Measurements from ENCODE around the gene TBC1D16.

Gene TBC1D16

DNA sequence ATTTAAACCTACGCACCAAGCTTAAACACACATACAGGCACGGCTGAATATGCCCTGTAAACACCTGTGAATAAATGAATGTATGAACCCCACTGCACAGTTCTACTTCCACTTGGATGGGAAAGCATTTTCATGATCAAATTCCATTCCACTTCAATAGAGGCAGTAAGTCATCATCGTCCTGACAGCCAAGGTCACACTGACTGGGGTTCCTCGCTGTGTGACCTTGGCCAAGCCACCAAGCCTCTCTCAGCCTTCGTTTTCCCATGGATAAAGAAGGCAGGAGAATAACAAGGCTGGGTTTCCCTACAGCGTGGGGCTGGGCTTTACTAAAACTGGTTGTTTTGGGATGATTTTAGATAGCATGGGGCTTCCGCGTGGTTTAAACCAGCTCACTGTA is 82.8 kb downstream of the TBC1D16 start:
- no peak for DNase-seq (ENCODE audit: low read depth in 2 of 2, low spot score in 1 of 2)

DNA sequence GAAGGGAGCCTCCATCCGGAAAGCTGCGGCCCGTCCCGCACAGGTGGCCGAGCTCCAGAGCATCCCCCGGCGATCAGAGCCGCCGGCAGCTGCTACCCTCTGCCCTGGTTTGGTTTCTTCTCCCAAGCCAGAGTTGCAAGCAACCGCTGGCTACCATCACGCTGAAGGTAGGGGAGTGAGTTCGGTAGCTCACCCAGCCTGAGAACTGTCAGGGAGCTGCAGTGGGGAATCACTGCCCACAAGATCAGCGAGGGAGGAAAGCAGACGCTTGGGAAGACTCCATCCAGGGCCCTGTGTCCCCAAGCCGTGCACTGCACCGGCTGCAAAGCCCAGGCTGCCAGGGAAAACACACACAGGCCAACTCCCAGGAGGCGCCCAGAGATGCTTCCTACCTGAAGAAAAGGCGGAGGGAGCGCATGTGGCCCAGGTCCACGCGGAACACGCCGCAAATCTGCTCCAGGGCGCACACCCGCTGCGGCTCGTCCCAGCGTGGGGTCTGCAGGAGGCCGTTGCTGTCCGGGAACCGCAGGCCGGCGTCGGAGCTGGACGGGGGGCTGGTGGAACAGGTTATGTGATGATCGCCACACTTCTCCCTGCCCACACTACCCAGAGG is 83.3 kb downstream of the TBC1D16 start:
- no peak for DNase-seq (ENCODE audit: low read depth in 2 of 2, low spot score in 1 of 2)

DNA sequence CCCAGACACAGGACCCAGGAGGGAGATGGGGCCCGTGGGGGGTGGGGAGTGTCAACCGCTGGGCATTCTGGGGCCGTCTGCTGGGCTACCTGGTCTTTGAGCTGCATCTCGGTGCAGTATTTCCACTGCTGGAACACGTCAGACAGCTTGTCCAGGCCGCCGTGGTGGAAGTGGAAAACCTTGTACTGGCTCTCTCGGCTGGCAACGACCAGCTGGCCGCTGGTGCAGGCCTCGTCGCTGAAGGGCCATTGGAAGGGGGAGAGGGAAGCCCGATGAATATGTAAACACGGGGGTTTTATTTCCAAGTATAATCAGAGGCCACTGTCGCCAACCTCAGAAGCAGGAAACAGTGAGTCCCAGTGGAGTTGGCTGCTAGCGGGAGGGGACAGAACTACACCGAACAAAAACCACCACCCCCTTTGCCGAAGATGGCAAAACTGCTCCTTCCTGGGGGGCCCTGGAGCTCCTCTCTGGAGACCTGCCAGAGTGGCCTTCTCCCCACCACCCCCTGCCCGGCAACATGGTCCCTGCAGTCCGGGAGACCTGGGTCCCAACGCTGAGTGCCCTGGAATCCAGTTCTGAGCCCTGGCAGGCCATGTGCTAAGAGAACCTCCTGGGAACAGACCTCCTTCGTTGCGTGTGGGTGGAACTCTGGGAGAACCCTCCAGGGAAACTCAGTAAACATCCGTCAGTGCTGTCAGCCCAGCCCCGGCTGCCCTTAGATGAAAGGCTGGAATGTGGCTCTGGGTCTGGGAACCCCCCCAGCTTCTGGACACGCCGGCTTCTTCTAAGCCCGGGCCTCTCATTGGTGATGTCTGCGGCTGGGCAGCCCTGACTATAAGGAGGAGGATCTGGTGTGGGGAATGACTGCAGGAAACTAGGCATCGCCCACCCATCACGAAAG is 84.1 kb downstream of the TBC1D16 start:
- DNase-seq (ENCODE audit: low read depth in 2 of 2, low spot score in 1 of 2): no peak

DNA sequence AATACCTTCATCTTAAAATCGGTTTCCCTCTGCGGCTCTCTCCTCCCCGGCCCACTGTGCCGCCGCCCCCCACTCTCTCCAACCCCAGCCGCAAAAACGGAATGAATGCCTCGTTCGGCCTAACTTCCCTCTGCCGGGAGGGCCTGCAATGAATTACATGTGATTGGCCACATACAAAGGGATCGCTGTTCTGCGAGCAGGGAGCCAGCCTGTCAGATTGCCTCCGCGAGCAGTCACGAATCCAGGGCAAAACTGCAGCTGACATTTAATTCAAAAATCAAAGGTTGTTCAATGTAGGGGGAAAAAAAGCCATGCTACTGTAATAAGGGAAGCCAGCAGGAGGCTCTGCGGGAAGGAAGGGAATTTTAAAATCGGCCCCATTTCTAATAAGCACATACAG is 84.9 kb downstream of the TBC1D16 start:
- no peak for DNase-seq (ENCODE audit: low read depth in 2 of 2, low spot score in 1 of 2)

DNA sequence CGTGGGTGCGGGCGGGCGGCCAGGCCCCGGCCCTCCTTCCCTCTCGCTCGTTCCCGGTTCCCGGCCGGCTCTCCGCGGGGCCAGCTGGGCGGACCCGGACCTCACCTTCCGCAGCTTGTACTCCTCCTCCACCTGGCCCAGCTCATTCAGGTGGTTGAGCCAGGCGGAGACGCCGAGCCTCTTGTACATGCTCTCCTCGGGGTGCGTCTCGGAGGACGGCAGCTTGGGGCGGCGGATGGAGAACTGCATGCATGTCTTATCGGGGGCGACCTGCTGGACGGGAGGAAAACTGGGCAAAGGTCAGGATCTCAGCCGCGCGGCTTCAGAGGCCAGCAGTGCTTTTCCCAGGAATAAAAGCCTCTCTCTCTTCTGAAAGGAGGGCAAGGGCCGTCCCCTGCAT is 85.4 kb downstream of the TBC1D16 start:
- no peak for DNase-seq (ENCODE audit: low read depth in 2 of 2, low spot score in 1 of 2)

DNA sequence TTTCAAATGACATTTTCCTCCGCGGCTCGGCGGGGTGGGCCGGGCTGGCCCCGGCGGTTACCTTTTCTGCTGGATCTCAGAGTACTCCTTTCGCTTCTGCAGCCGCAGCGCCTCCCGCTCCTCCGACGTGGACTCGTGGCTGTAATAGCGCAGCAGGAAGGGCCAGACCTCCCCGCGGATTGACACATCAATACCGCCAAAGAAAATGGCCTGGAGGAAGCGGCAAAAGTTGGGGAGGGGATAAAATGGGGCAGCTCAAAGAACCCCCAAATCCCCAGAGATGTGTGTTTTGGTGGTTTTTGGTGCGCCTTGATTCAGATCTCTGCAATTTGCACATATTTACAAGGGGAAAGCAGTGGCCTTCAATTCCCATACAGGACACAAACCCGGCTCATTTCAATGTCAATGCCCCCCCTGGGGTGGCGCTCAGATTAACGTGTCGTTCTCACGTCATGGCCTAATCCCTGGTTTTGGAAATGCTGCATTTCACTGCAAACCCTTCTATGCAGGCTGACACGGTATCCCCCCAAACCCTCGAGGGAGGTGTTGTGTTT is 85.9 kb downstream of the TBC1D16 start:
- DNase-seq (ENCODE audit: low read depth in 2 of 2, low spot score in 1 of 2): no peak

DNA sequence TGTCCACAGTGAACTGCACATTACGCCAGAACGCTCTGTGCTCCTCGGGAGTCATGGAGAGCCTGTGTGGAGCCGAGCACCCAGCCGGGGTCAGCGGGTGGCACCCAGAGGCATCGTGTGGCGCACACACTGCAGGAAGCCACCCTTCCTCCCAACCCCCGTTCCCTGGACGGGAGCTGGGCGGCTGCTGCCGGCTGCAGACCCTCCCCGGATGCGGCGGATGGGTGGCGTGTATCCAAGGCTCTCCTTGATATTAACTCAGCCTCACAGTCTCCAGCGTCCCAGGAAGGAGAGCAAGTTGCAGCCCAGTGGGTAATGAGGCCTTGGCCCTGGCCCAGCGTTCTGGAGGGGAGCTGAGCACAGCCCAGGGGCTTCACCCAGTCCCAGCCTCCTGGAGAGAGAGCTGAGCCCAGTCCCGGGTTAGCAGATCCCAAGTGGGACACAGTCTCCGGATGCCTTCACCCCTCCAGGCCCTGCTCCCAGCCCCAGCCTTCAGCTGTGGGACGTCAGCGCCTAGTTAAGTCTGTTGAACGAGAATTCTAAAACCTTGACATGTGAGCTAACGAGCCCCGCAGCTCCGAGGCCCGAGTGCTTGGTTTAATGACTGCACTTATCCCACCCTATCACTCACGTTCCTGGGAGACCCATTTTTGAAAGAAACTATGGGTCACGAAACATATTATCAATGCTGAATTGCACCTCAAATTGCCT is 86.6 kb downstream of the TBC1D16 start:
- DNase-seq (ENCODE audit: low read depth in 2 of 2, low spot score in 1 of 2): no peak

DNA sequence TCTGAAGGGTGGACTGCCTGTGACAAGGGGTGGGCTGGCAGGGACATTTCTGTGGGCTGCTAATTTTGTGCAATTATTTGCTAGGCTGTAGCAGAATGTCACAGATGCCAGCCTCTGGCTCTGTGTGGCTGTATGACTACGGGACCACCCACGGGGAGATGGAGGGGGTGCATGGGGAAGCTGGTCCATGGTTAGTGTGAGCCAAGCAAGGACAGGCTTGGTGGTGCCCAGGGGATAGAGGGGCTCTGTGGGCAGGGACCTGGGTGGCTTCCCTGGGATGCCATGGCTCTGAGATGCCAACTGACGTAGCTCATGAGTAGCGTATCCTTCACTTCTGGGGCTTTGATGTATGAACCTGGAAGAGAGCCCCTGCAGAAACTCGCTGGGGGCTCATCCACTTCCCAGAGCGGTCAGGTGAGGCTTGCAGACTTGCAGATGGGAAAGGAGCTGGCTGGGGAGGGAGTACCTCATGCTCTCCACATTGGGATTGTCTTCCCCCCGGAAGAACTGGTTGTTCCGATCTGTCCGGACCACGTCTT is 87.2 kb downstream of the TBC1D16 start:
- DNase-seq (ENCODE audit: low read depth in 2 of 2, low spot score in 1 of 2): no peak

DNA sequence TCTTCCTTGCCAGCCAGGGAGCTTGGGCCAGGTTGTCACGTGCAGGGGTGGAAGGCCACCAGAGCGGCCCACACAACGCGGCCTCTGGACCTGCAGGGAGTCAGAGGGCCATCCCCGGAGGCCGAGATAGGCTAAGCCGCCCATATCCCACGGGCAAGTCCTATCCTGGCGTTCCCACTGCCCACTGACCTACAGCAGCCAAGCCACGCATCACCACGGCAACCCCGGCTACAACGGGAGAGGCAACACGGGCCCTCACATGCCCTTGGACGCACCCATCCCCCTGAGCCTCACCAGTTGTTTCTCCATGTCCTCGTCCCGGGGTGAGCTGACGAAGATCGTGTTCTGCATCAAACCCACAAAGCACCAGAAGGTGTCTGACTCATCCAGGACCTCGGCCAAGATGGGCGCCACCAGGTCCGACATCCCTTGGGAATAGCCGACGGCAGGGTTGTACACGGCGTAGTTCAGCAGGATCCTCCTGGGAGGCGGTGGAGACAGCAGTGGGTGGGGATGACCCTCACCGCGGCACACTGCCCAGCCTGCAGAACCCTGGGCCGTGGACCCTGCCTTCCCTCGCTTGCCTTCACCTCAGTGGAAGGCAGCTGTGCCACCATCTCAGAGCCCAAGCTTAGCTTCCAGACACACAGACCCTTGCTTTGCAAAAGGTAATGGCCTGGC is 88.2 kb downstream of the TBC1D16 start:
- no peak for DNase-seq (ENCODE audit: low read depth in 2 of 2, low spot score in 1 of 2)

DNA sequence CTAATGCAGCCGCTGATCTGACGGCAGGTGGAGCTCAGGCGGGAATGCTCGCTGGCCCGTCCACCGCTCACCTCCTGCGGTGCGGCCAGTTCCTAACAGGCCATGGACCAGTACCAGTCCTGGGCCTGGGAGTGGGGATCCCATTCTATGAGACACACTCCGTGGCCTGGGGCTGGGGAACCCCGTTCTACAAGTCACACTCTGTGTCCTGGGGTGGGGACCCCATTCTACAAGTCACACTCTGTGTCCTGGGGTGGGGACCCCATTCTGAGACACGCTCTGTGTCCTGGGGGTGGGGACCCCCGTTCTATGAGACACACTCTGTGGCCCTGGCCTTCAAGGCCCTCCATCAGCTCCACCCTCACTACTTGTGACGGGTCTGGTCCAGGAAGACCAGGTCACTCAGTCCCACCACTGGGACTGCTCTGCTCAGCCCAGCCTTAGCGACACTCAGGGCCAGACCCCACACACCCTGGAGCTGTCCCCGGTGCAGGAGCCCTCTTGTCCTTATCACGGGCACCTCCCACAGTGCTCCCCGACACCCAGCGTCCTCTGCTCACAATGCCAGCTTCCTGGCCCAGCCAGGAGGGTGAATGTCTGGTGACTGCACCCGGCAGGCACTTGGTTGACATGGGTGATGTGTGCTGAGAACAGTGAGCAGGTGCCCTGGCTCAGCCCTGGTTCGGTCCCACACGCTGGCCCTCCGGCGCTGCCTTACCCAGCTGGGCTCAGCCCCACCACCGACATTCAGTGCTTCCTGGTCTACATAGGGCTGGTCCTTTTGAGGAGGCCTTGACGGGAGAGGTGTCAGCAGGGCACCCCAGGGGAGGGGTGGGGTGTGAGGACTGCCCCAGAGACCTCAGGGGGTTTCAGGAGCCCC is 89.1 kb downstream of the TBC1D16 start:
- no peak for DNase-seq (ENCODE audit: low read depth in 2 of 2, low spot score in 1 of 2)

DNA sequence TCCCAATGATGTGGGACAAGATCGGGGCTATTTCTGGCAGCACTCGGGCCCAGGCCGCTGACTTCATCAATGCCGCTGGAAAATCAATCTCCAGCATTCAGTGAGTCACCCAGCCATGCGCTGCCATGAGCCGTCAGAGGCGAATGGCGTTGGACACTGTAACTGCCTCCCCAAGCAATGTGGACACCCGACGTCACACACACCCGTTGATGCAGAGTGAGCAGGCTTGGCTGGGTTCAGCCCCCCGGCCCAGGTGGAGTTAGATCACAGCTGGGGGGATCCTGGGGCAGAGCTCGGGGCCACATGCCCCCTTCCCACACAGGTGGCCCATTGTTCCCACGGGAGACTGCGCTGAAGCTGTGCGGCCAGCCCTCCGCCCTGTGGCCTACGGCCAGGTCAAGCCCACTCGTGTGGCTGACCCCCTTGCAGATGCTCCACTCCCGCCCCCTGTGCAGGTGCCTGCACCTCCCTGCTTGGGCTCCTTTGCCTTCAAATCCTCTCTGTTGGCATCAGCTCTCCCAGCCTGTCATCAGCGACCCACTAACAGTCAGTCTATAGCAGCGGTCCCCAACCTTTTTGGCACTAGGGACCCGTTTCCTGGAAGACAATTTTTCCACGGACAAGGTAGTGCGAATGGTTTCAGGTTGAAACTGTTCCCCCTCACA is 89.9 kb downstream of the TBC1D16 start:
- DNase-seq (ENCODE audit: low read depth in 2 of 2, low spot score in 1 of 2): no peak

DNA sequence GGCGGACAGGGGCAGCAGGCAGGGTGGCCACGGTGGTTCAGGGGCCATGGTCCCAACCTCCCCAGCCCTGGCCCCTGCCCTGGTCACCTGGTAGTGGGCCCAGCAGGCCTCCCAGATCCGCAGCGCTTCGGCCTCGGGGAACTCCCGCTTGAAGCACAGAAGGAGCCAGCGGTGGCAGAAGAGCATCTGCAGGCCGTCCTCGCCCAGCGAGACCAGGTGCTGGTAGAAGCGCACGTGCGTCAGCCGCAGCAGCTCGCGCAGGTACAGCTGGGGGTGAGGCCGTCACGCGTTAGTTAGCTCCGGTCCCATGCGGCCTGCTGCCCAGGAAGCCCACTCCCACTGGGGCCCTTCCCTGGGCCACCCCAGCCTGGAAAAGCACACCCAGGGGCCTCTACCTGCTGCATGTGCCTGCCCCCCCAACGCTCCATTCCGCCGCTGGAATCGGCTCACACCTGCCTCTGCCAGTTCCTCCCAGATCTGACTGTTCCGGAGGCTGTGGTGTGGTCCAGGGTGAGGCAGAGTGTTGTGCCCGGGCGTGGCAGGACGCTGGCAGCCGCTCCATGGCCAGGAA is 90.8 kb downstream of the TBC1D16 start:
- DNase-seq (ENCODE audit: low read depth in 2 of 2, low spot score in 1 of 2): no peak

DNA sequence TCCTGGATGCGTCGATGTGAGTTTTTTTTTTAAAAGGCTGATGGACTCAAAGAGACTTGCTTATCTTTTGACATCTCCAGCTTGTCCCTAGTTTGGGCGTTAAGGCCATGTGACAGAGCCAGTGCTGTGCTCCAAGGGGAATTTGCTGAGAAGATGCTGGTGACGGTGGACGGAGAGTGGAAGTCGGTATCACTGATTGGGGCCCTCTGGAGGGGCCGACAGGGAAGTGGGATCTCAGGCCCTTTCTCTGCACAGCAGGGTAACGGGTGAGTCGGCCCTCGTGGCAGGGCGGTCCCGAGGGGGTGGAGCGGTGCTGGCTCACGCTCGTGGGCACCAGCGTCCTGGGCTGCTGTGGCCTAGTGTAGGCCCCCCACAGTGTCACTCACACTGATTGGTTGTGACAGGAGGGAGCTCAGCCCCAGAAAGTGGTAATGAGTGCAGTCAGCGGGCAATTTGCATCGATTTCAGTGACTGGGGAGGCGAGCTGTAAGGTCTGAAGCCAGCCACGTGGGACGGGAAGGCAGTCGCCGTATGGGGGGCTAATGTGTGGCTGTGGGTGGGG is 91.3 kb downstream of the TBC1D16 start:
- no peak for DNase-seq (ENCODE audit: low read depth in 2 of 2, low spot score in 1 of 2)

DNA sequence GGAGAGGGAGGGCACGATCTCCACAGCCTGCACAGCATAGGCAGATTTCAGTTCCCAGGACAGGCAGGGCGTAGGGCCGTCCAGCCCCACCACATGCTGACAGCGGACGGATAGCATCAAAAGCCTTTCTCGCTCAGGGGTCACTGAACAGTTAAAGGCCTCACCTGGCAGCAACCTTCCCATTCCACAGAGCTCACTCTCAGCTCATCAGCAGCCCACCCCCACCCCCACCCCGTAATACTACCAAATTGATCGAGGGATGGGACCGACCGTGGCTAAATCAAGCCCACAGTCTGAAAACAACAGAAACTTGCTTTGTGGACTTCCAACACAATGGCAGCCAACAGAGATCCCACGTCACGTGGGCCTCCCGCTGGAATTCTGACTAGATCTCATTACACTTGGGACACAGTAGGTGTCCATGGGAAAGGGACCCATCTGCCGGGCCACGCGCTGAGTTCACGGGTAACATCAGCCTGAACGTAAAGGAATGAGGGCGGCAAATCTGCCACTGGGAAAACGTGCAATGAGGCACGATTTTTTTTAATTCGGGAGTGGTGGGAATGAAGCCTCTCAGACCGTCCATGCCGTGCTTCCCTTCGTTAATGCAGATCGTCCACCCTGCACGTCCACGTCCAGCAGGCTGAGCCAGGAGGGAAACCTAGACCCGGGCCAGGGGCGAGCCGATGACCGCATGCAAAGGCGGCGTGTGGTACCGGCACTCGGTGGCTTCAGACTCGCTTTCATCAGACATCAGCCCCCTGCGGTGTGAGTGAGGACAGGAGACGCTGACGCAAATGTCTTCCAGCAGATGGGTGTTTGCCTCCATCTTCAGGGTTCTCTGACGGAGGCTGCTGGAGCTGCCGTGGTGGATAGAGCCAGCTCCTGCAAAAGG is 92.1 kb downstream of the TBC1D16 start:
- no peak for DNase-seq (ENCODE audit: low read depth in 2 of 2, low spot score in 1 of 2)

DNA sequence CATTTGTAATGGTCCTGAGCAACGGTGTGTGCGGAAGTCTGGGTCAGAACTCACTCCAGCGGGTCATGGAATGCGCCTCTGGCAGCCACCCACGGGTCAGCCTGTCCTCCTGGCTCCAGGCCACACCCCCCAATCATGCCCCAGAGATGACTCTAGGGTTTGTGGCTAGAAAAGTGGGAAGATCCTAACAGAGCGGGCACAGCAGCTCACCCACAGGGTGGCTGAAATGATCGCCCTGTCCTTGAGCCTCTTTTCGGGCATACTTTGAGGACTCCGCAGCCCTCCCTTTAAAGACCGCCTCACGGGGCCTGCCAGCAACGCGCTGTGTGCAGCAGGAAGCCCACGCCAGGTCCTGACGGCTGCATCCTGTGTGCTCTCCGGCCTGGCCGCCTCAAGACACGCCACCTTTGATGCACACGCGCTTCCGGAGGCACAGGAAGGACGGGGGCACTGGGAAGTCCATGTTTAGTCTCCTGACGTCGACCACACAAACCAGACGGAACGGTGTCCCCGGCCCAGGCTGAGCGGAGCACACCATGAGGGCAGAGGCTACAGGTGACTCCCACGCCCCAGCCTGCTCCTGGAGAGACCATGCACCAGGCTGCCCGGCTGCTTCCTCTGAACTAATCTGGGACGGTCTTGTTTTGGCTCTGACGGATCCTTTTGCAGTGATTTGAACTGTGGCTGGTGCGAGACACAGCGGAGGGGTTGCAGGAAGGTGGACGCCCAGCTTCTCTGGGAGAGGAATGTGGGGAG is 92.9 kb downstream of the TBC1D16 start:
- DNase-seq (ENCODE audit: low read depth in 2 of 2, low spot score in 1 of 2): no peak

DNA sequence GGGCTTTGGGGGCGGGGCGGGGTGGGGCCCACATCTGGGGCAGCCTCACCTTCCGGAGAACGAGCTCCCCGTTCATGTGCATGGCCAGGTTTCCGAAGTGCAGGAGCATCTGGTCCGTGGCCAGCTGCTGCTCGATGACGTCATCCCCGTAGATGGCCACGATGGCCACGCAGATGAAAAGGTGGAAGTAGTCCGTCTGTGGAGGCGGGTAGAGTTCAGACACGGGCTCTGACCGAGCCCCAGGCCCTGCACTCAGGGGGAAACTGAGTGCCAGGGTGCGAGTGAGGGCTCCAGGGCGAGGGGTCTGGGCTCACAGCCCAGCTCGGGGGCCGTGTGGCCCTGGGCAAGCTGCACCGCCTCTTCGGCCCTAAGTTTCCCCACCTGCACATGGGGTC is 93.7 kb downstream of the TBC1D16 start:
- no peak for DNase-seq (ENCODE audit: low read depth in 2 of 2, low spot score in 1 of 2)
